ENCODE data around the gene ETF1. TPM values are rescaled to one million over a fixed set of nuclear protein-coding genes. Genes with fewer than 3 reads are reported as not detected.

The ETF1 gene
- total RNA-seq, 4 donors from 2014 or later, result 39.8 to 66.6 (median 54.1) TPM

GRCh38 chr5:138563340-138564118, 20.5 kb upstream of the ETF1 start:
- Histone ChIP-seq H3K4me1 (peaks cover 0 to 8% (median 0%) of the 10 kb centered on the region in 4 donors), H3K36me3 (peaks cover 0 to 75% (median 40%) of the 10 kb centered on the region in 4 donors), H3K27me3 (no peaks in the 10 kb centered on the region), H3K9me3 (no peaks in the 10 kb centered on the region), H3K4me3 (no peak overlapping the region), H3K27ac (no peak overlapping the region)
- DNase-seq, result no peak
- in situ Hi-C loops (cut with MboI; ENCODE audit: low pct_ligation_motif_present in 1 of 4, low pct_unique_long_range_greater_than_20kb in 1 of 4, low sequenced_read_pairs in 3 of 4) (no loop called here), intact Hi-C loops (cut with DNase I; ENCODE audit: low total_unique reads) (no loop called here)
- WGBS, 2 donors (ENCODE audit: low coverage in 1 of 2), result 64 to 85% methylated on average over 2 to 3 of the region's 3 CpGs
- TF ChIP-seq EP300 (IDR thresholded peaks at IDR 0.05; ENCODE audit: low read depth) (no peak), POLR2A (IDR thresholded peaks at IDR 0.05) (no peak), POLR2AphosphoS5 (IDR thresholded peaks at IDR 0.05) (no peak), CTCF (IDR thresholded peaks at IDR 0.05) (no peak)

DNA sequence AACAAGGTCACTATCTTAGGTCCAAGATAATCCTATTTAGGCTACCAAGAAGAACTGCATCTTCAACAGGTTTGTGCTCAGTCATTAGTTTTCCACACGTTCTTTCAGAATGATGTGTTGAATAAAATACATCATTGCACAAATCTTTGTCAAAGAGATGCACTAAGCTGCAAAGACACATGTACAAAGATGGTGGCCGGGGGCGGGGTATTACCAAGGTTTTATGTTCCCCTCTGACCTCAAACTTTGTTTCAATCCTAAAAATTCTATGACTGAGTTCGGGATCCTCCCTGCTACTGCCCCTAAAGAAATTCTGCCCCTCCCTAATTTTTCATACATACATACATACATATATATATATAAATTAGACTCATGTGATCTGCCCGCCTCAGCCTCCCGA, 17.9 kb upstream of the ETF1 start:
- peaks cover 0 to 75% (median 41%) of the 10 kb centered on the region in 4 donors for H3K36me3 ChIP-seq
- TF ChIP-seq POLR2A (IDR thresholded peaks at IDR 0.05) (no peak), POLR2AphosphoS5 (IDR thresholded peaks at IDR 0.05) (no peak), CTCF (IDR thresholded peaks at IDR 0.05) (no peak)
- 91 to 96% methylated on average over 6 of the region's 6 CpGs for WGBS, 2 donors (ENCODE audit: low coverage in 1 of 2)
- no peaks in the 10 kb centered on the region for H3K27me3 ChIP-seq
- intact Hi-C loops (cut with DNase I; ENCODE audit: low total_unique reads) (no loop called here), in situ Hi-C loops (cut with MboI; ENCODE audit: low pct_ligation_motif_present in 1 of 4, low pct_unique_long_range_greater_than_20kb in 1 of 4, low sequenced_read_pairs in 3 of 4) (no loop called here)
- H3K27ac ChIP-seq, result no peak overlapping the region
- H3K9me3 ChIP-seq, result no peaks in the 10 kb centered on the region
- peaks cover 0 to 8% (median 0%) of the 10 kb centered on the region in 4 donors for H3K4me1 ChIP-seq
- DNase-seq, result no peak
- no peak overlapping the region for H3K4me3 ChIP-seq

GRCh38 chr5:138559937-138560336, 16.9 kb upstream of the ETF1 start:
- Histone ChIP-seq H3K27ac (no peak overlapping the region), H3K4me3 (no peak overlapping the region), H3K4me1 (peaks cover 0 to 8% (median 0%) of the 10 kb centered on the region in 4 donors), H3K36me3 (peaks cover 0 to 74% (median 42%) of the 10 kb centered on the region in 4 donors), H3K27me3 (no peaks in the 10 kb centered on the region), H3K9me3 (no peaks in the 10 kb centered on the region)
- no peak for DNase-seq
- in situ Hi-C loops (cut with MboI; ENCODE audit: low pct_ligation_motif_present in 1 of 4, low pct_unique_long_range_greater_than_20kb in 1 of 4, low sequenced_read_pairs in 3 of 4) (no loop called here), intact Hi-C loops (cut with DNase I; ENCODE audit: low total_unique reads) (no loop called here)
- TF ChIP-seq EP300 (IDR thresholded peaks at IDR 0.05; ENCODE audit: low read depth), result no peak
- no peak for TF ChIP-seq CTCF (IDR thresholded peaks at IDR 0.05)
- no peak for TF ChIP-seq POLR2AphosphoS5 (IDR thresholded peaks at IDR 0.05)
- TF ChIP-seq POLR2A (IDR thresholded peaks at IDR 0.05), result no peak
- WGBS, 2 donors (ENCODE audit: low coverage in 1 of 2), result 88 to 100% methylated on average over 2 to 7 of the region's 7 CpGs

- H3K27ac ChIP-seq, result no peak overlapping the region
- intact Hi-C loops (cut with DNase I; ENCODE audit: low total_unique reads) (no loop called here), in situ Hi-C loops (cut with MboI; ENCODE audit: low pct_ligation_motif_present in 1 of 4, low pct_unique_long_range_greater_than_20kb in 1 of 4, low sequenced_read_pairs in 3 of 4) (no loop called here)
- H3K4me1 ChIP-seq, result no peaks in the 10 kb centered on the region
- DNase-seq, result no peak
- no peak overlapping the region for H3K4me3 ChIP-seq
- peaks cover 0 to 76% (median 40%) of the 10 kb centered on the region in 4 donors for H3K36me3 ChIP-seq
- H3K27me3 ChIP-seq, result no peaks in the 10 kb centered on the region
- H3K9me3 ChIP-seq, result no peaks in the 10 kb centered on the region
- TF ChIP-seq CTCF (IDR thresholded peaks at IDR 0.05) (no peak), EP300 (IDR thresholded peaks at IDR 0.05; ENCODE audit: low read depth) (no peak), POLR2AphosphoS5 (IDR thresholded peaks at IDR 0.05) (no peak), POLR2A (IDR thresholded peaks at IDR 0.05) (no peak)
- WGBS, 2 donors (ENCODE audit: low coverage in 1 of 2), result 80 to 81% methylated on average over 1 to 2 of the region's 2 CpGs
Observed at GRCh38 chr5:138557677-138558076, 14.6 kb upstream of the ETF1 start.
